ENCODE data around the gene RTL5. TPM values are rescaled to one million over a fixed set of nuclear protein-coding genes. Genes with fewer than 3 reads are reported as not detected.

The RTL5 gene
- total RNA-seq, 1 donor from 2014 or later, result 17.1 TPM

- intact Hi-C loops (cut with DNase I), result no loop called here
- DNase-seq (ENCODE audit: low spot score in 2 of 2), result no peak
- no peak overlapping the region for H3K4me3 ChIP-seq
- no peaks in the 10 kb centered on the region for H3K4me1 ChIP-seq
- H3K27ac ChIP-seq, result no peak overlapping the region
- H3K27me3 ChIP-seq, result no peaks in the 10 kb centered on the region
- no peak for TF ChIP-seq CTCF (IDR thresholded peaks at IDR 0.05)
- no peaks in the 10 kb centered on the region for H3K36me3 ChIP-seq
- no peaks in the 10 kb centered on the region for H3K9me3 ChIP-seq
These were observed 18.3 kb downstream of the RTL5 start for GRCh38 chrX:72113461-72113860.

GRCh38 chrX:72110876-72111708 is 20.6 kb downstream of the RTL5 start:
- no peak for TF ChIP-seq CTCF (IDR thresholded peaks at IDR 0.05)
- intact Hi-C loops (cut with DNase I), result no loop called here
- DNase-seq (ENCODE audit: low spot score in 2 of 2), result no peak
- no peak overlapping the region for H3K4me3 ChIP-seq
- H3K36me3 ChIP-seq, result no peaks in the 10 kb centered on the region
- no peak overlapping the region for H3K27ac ChIP-seq
- no peaks in the 10 kb centered on the region for H3K4me1 ChIP-seq
- no peaks in the 10 kb centered on the region for H3K27me3 ChIP-seq
- H3K9me3 ChIP-seq, result no peaks in the 10 kb centered on the region

GRCh38 chrX:72110051-72110875 is 21.5 kb downstream of the RTL5 start:
- TF ChIP-seq CTCF (IDR thresholded peaks at IDR 0.05), result no peak
- Histone ChIP-seq H3K9me3 (no peaks in the 10 kb centered on the region), H3K27me3 (no peaks in the 10 kb centered on the region), H3K27ac (no peak overlapping the region), H3K36me3 (no peaks in the 10 kb centered on the region), H3K4me1 (no peaks in the 10 kb centered on the region), H3K4me3 (no peak overlapping the region)
- DNase-seq (ENCODE audit: low spot score in 2 of 2), result no peak
- intact Hi-C loops (cut with DNase I), result no loop called here

GRCh38 chrX:72108666-72109065 is 23.0 kb downstream of the RTL5 start:
- no peak for DNase-seq (ENCODE audit: low spot score in 2 of 2)
- H3K27ac ChIP-seq, result no peak overlapping the region
- H3K4me3 ChIP-seq, result no peak overlapping the region
- H3K27me3 ChIP-seq, result no peaks in the 10 kb centered on the region
- intact Hi-C loops (cut with DNase I), result no loop called here
- no peaks in the 10 kb centered on the region for H3K4me1 ChIP-seq
- no peak for TF ChIP-seq CTCF (IDR thresholded peaks at IDR 0.05)
- no peaks in the 10 kb centered on the region for H3K9me3 ChIP-seq
- H3K36me3 ChIP-seq, result no peaks in the 10 kb centered on the region

GRCh38 chrX:72107841-72108595 is 23.7 kb downstream of the RTL5 start:
- no peaks in the 10 kb centered on the region for H3K9me3 ChIP-seq
- H3K4me3 ChIP-seq, result no peak overlapping the region
- no peak for DNase-seq (ENCODE audit: low spot score in 2 of 2)
- no peak overlapping the region for H3K27ac ChIP-seq
- no peaks in the 10 kb centered on the region for H3K27me3 ChIP-seq
- no peak for TF ChIP-seq CTCF (IDR thresholded peaks at IDR 0.05)
- no peaks in the 10 kb centered on the region for H3K4me1 ChIP-seq
- H3K36me3 ChIP-seq, result no peaks in the 10 kb centered on the region
- intact Hi-C loops (cut with DNase I), result no loop called here
